ENCODE data around the gene MPZL1.

The MPZL1 gene

DNA sequence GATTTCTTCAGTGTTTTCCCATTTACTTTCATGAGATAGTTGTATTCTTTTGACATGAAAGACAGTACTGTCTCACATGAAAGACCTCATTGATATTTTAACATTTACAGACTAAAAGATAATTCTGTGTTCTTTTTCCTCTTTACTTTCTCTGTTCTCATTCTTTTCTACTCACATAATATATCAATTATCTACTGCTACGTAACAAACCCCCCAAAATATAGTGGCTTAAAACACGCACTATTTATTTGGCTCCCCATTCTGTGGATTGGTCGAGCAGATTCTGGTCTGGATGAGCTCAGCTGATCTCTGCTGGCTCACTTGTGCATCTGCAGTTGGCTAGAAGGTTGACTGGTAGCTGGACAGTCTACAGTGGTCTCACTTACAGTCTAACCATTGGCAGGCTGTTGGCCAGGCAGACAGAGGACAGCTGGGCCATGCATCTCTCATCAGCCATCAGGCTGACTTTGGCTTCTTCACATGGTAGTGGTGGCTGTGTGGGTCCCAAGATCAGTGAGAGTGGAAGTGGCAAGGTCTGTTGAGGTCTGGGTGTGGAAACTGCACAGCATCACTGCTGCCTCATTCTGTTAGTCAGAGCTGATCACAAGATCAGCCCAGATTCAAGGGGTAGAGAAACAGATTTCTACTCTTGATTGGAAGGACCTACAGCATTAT, 63.2 kb downstream of the MPZL1 start:
- Histone ChIP-seq H3K4me3 (ENCODE audit: low read depth in 1 of 5, low read length in 5 of 5) (no peak overlapping the region), H3K9ac (ENCODE audit: low read length in 5 of 5) (no peak overlapping the region), H3K27me3 (ENCODE audit: control insufficient read depth in 5 of 5, insufficient read depth in 4 of 5, low read length in 5 of 5) (no peaks in the 10 kb centered on the region), H3K27ac (ENCODE audit: low read depth, low read length) (no peak overlapping the region), H3K9me3 (ENCODE audit: control insufficient read depth in 5 of 5, low read length in 5 of 5) (no peaks in the 10 kb centered on the region), H3K36me3 (ENCODE audit: control insufficient read depth in 5 of 5, insufficient read depth in 5 of 5, low read length in 5 of 5) (peaks cover 24 to 44% (median 33%) of the 10 kb centered on the region in 5 donors), H3K4me1 (ENCODE audit: control insufficient read depth in 5 of 5, insufficient read depth in 5 of 5, low read length in 5 of 5) (no peaks in the 10 kb centered on the region)

DNA sequence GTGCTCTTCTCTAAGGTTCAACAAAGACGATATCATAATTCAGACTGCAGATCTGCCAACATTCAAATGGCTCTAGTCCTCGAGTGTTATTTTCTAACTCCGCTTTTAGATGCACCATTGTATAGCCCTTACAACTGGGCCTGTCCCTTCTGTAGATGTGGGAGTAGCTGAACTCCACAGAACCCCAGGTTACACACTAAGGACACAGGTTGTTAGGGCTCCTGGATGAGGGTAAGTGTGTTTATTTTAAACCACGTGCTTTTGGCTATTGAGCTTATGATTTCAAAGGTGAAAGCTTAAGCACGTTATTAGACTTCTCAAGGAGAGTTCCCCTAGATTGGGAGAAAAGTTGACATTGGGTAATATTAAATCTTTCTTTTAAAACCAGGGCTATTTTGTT, 64.7 kb downstream of the MPZL1 start:
- H3K27ac ChIP-seq (ENCODE audit: low read depth, low read length) = no peak overlapping the region
- H3K27me3 ChIP-seq (ENCODE audit: control insufficient read depth in 5 of 5, insufficient read depth in 4 of 5, low read length in 5 of 5) = no peaks in the 10 kb centered on the region
- H3K9ac ChIP-seq (ENCODE audit: low read length in 5 of 5) = no peak overlapping the region
- H3K4me1 ChIP-seq (ENCODE audit: control insufficient read depth in 5 of 5, insufficient read depth in 5 of 5, low read length in 5 of 5) = peaks cover 0 to 8% (median 6%) of the 10 kb centered on the region in 5 donors
- peaks cover 23 to 46% (median 32%) of the 10 kb centered on the region in 5 donors for H3K36me3 ChIP-seq (ENCODE audit: control insufficient read depth in 5 of 5, insufficient read depth in 5 of 5, low read length in 5 of 5)
- H3K4me3 ChIP-seq (ENCODE audit: low read depth in 1 of 5, low read length in 5 of 5) = no peak overlapping the region
- no peaks in the 10 kb centered on the region for H3K9me3 ChIP-seq (ENCODE audit: control insufficient read depth in 5 of 5, low read length in 5 of 5)

DNA sequence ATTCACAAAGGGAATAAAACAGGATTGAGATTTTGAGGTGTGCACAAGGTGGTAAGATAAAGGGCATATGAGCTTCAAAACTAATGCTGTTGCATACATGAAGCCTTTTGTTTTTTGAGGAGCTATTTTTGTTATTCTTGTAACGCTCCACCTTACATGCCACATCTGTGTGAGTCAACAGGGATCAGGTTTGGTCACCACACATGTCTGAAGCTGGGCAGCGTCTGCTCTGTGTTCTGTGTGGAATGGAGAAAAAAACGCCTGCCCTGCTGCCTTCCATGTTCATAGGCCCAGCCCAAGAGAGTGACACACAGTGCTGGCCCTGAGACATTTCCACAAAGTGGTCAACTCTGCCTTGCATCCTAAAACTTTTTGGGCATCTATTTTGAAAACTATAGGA, 67.7 kb downstream of the MPZL1 start:
- H3K36me3 ChIP-seq (ENCODE audit: control insufficient read depth in 5 of 5, insufficient read depth in 5 of 5, low read length in 5 of 5) = peaks cover 15 to 46% (median 30%) of the 10 kb centered on the region in 5 donors
- peaks cover 4 to 20% (median 15%) of the 10 kb centered on the region in 5 donors for H3K4me1 ChIP-seq (ENCODE audit: control insufficient read depth in 5 of 5, insufficient read depth in 5 of 5, low read length in 5 of 5)
- H3K4me3 ChIP-seq (ENCODE audit: low read depth in 1 of 5, low read length in 5 of 5) = no peak overlapping the region
- no peak overlapping the region for H3K27ac ChIP-seq (ENCODE audit: low read depth, low read length)
- no peak overlapping the region for H3K9ac ChIP-seq (ENCODE audit: low read length in 5 of 5)
- H3K9me3 ChIP-seq (ENCODE audit: control insufficient read depth in 5 of 5, low read length in 5 of 5) = no peaks in the 10 kb centered on the region
- no peaks in the 10 kb centered on the region for H3K27me3 ChIP-seq (ENCODE audit: control insufficient read depth in 5 of 5, insufficient read depth in 4 of 5, low read length in 5 of 5)

DNA sequence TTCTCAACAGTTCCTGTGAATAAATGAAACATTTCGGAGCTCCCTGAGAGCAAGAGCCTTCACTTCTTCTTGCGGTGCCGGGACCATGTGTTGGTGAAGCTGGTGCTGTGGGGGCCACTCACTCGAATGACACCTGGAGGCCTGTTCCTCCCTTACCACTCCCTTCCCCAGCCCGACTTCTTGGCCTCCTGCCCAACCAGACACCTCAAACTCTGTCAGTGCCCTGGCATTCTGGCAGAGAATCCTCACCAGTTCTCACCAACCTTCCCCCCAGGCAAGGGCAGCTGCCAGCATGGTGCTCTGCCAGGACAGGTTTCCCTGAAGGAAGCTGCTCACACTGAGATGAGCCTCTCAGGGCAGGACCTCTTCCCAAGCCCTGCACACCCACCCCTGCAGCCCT, 68.3 kb downstream of the MPZL1 start:
- no peak overlapping the region for H3K27ac ChIP-seq (ENCODE audit: low read depth, low read length)

DNA sequence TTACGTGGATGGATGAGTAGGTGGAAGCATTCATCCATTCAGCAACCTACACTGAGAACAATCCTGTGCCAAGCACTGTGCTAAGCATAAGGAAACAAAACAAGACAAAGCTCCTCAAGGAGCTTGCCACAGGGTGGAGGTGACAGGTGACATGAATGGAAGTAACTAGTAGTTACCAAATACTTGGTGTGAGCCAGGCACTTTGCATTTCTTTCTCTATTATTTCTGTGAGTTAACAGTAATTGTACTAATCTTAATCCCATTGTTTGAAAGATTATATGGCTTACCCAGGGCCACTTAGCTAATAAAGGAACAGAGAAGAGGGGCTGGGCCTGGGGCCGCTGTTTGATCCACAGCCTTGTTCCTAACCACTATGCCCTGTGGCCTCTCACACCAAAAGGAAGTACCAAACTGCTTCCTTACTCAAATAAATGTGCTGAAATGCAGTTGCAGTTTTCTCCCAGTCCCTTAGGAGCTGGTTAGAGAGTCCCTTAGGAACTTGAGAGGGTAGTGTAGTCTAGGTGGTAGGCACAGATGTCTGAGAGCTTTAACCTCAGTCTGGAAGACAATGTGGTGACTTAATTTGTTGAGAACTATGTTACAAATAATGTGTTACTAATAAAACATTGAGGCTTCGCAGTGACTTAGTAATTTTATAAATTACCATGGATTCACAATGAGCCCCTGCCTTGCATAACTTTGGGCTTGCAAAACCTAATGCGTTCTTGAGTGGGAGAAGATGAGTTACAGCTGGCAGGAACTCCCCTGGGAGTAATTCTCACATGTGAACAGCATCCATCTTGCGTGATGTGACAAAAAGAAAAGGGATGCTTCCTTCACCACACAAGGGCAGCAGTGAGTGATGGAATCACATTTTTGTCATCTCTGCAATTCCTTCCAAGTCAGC, 69.8 kb downstream of the MPZL1 start:
- peak overlapping the region in 1 of 5 donors; percentile 26 for H3K4me3 ChIP-seq (ENCODE audit: low read depth in 1 of 5, low read length in 5 of 5)
- peak overlapping the region in 1 of 5 donors; percentile 41 for H3K9ac ChIP-seq (ENCODE audit: low read length in 5 of 5)
- no peaks in the 10 kb centered on the region for H3K9me3 ChIP-seq (ENCODE audit: control insufficient read depth in 5 of 5, low read length in 5 of 5)
- no peaks in the 10 kb centered on the region for H3K27me3 ChIP-seq (ENCODE audit: control insufficient read depth in 5 of 5, insufficient read depth in 4 of 5, low read length in 5 of 5)
- peak overlapping the region; percentile 88 for H3K27ac ChIP-seq (ENCODE audit: low read depth, low read length)
- H3K36me3 ChIP-seq (ENCODE audit: control insufficient read depth in 5 of 5, insufficient read depth in 5 of 5, low read length in 5 of 5) = peaks cover 15 to 37% (median 21%) of the 10 kb centered on the region in 5 donors
- peaks cover 12 to 36% (median 28%) of the 10 kb centered on the region in 5 donors for H3K4me1 ChIP-seq (ENCODE audit: control insufficient read depth in 5 of 5, insufficient read depth in 5 of 5, low read length in 5 of 5)

More for the DNA sequence above, 68.3 kb downstream of the MPZL1 start:
- H3K4me1 ChIP-seq (ENCODE audit: control insufficient read depth in 5 of 5, insufficient read depth in 5 of 5, low read length in 5 of 5) = peaks cover 4 to 23% (median 16%) of the 10 kb centered on the region in 5 donors
- no peaks in the 10 kb centered on the region for H3K9me3 ChIP-seq (ENCODE audit: control insufficient read depth in 5 of 5, low read length in 5 of 5)
- H3K36me3 ChIP-seq (ENCODE audit: control insufficient read depth in 5 of 5, insufficient read depth in 5 of 5, low read length in 5 of 5) = peaks cover 15 to 43% (median 24%) of the 10 kb centered on the region in 5 donors
- H3K4me3 ChIP-seq (ENCODE audit: low read depth in 1 of 5, low read length in 5 of 5) = no peak overlapping the region
- H3K27me3 ChIP-seq (ENCODE audit: control insufficient read depth in 5 of 5, insufficient read depth in 4 of 5, low read length in 5 of 5) = no peaks in the 10 kb centered on the region
- no peak overlapping the region for H3K9ac ChIP-seq (ENCODE audit: low read length in 5 of 5)

DNA sequence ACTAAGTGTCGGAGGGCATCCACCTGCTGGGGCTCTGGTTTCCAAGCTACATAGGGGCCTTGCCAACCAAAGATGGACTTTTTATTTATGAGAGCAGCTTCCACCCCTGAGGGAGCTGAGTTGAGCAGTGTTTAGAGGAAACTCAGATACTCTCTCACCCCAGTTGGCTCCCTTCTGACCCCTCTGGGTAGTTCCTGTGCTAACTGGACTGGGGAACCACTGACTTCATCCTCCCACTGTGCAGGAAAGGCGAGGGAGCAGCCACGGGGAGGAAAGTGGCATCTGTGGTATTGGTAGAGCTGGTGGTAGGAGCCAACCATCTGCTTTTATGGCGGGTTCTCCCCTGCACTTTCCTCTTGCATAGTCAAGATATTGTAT, 70.4 kb downstream of the MPZL1 start:
- H3K36me3 ChIP-seq (ENCODE audit: control insufficient read depth in 5 of 5, insufficient read depth in 5 of 5, low read length in 5 of 5) = peaks cover 15 to 33% (median 21%) of the 10 kb centered on the region in 5 donors
- no peaks in the 10 kb centered on the region for H3K27me3 ChIP-seq (ENCODE audit: control insufficient read depth in 5 of 5, insufficient read depth in 4 of 5, low read length in 5 of 5)
- H3K4me3 ChIP-seq (ENCODE audit: low read depth in 1 of 5, low read length in 5 of 5) = no peak overlapping the region
- peaks cover 16 to 42% (median 31%) of the 10 kb centered on the region in 5 donors for H3K4me1 ChIP-seq (ENCODE audit: control insufficient read depth in 5 of 5, insufficient read depth in 5 of 5, low read length in 5 of 5)
- no peaks in the 10 kb centered on the region for H3K9me3 ChIP-seq (ENCODE audit: control insufficient read depth in 5 of 5, low read length in 5 of 5)
- peak overlapping the region; percentile 88 for H3K27ac ChIP-seq (ENCODE audit: low read depth, low read length)
- no peak overlapping the region for H3K9ac ChIP-seq (ENCODE audit: low read length in 5 of 5)

DNA sequence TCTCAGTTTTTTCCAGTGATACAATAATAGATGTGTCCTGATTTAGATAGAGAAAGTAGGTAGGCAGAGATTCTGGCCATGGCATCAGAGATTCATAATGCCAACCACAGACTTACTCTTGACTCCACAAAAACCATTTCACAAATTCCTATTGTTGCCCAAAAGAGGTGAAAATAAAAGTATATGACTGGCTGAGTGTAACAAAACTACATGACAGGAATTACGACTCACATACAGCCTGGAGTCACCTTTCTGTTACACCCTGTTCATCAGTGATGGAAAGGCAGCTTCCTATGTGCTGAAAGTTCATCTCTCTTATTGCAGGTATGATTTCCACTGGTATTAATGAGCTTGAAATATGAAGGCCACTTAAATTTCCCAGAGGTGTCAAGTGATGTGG, 72.3 kb downstream of the MPZL1 start:
- Histone ChIP-seq H3K27me3 (ENCODE audit: control insufficient read depth in 5 of 5, insufficient read depth in 4 of 5, low read length in 5 of 5) (no peaks in the 10 kb centered on the region), H3K4me3 (ENCODE audit: low read depth in 1 of 5, low read length in 5 of 5) (no peak overlapping the region), H3K9me3 (ENCODE audit: control insufficient read depth in 5 of 5, low read length in 5 of 5) (no peaks in the 10 kb centered on the region), H3K4me1 (ENCODE audit: control insufficient read depth in 5 of 5, insufficient read depth in 5 of 5, low read length in 5 of 5) (peaks cover 16 to 48% (median 37%) of the 10 kb centered on the region in 5 donors), H3K27ac (ENCODE audit: low read depth, low read length) (no peak overlapping the region), H3K36me3 (ENCODE audit: control insufficient read depth in 5 of 5, insufficient read depth in 5 of 5, low read length in 5 of 5) (peaks cover 4 to 15% (median 13%) of the 10 kb centered on the region in 5 donors), H3K9ac (ENCODE audit: low read length in 5 of 5) (no peak overlapping the region)

DNA sequence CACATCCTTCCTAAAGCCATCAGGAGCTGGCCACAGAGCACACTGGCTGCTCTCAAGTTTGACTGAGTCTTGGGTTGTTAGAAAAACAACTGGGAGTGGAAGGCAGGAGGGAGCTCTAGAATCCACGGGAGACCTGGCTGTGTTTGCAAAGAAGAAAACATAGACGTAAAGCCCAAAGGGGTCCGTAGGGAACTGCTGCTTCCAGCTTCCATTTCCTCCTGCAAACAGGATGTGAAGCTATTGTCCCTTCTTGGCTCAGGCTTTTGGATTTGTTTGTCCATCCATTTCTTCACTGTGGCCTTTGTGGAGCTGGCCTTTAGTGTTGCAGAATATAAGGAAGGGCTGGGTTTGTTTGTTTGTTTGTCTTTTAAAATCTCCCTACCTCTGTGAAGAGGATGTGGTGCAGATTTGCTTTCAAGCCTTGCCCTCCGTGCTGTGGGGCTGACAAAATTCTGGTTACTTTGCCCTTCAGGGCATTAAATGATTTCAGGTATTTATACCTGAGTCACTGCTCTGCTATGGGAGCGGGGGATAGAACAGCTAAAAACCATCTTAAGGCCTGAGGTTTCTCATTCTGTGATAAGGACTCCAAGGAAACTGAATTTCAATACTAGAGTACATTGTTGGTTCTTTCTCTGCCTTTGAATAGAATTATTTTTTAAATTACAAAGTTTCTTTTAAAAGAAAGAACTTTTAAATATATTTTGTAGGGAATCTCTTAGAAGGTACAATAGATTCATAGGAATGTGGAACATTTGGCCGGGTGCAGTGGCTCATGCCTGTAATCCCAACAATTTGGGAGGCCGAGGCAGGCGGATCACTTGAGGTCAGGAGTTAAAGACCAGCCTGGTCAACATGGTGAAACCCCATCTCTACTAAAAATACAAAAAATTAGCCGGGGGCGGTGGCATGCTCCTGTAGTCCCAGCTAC, 74.3 kb downstream of the MPZL1 start:
- peaks cover 0 to 4% (median 0%) of the 10 kb centered on the region in 5 donors for H3K36me3 ChIP-seq (ENCODE audit: control insufficient read depth in 5 of 5, insufficient read depth in 5 of 5, low read length in 5 of 5)
- H3K27me3 ChIP-seq (ENCODE audit: control insufficient read depth in 5 of 5, insufficient read depth in 4 of 5, low read length in 5 of 5) = no peaks in the 10 kb centered on the region
- peaks cover 16 to 48% (median 37%) of the 10 kb centered on the region in 5 donors for H3K4me1 ChIP-seq (ENCODE audit: control insufficient read depth in 5 of 5, insufficient read depth in 5 of 5, low read length in 5 of 5)
- H3K27ac ChIP-seq (ENCODE audit: low read depth, low read length) = peak overlapping the region; percentile 93
- peak overlapping the region in 1 of 5 donors; percentile 31 for H3K4me3 ChIP-seq (ENCODE audit: low read depth in 1 of 5, low read length in 5 of 5)
- peak overlapping the region in 2 of 5 donors; percentile 30 to 63 for H3K9ac ChIP-seq (ENCODE audit: low read length in 5 of 5)
- no peaks in the 10 kb centered on the region for H3K9me3 ChIP-seq (ENCODE audit: control insufficient read depth in 5 of 5, low read length in 5 of 5)

DNA sequence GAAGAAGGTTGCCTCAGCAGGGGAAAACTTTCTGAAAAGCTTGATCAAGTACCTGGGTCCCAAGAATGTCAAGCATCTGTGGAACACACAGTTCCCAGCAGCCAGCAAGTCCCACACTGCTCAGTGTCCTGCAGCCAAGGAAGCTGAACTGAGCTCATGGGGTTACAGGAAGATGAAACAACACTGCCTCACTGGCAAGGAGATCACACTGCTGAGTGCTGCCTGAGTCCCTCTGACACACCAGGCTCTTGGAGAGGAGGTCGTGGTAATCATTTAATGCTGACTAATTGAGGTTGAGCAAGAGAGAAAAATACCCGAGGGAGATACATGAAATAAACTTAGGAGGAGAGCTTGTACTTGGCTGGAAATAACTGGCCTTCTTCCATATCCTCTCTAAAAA, 75.2 kb downstream of the MPZL1 start:
- Histone ChIP-seq H3K27me3 (ENCODE audit: control insufficient read depth in 5 of 5, insufficient read depth in 4 of 5, low read length in 5 of 5) (no peaks in the 10 kb centered on the region), H3K9ac (ENCODE audit: low read length in 5 of 5) (peak overlapping the region in 2 of 5 donors; percentile 2 to 26), H3K4me1 (ENCODE audit: control insufficient read depth in 5 of 5, insufficient read depth in 5 of 5, low read length in 5 of 5) (peaks cover 12 to 39% (median 30%) of the 10 kb centered on the region in 5 donors), H3K36me3 (ENCODE audit: control insufficient read depth in 5 of 5, insufficient read depth in 5 of 5, low read length in 5 of 5) (peaks cover 0 to 4% (median 0%) of the 10 kb centered on the region in 5 donors), H3K4me3 (ENCODE audit: low read depth in 1 of 5, low read length in 5 of 5) (peak overlapping the region in 1 of 5 donors; percentile 32), H3K27ac (ENCODE audit: low read depth, low read length) (peak overlapping the region; percentile 93), H3K9me3 (ENCODE audit: control insufficient read depth in 5 of 5, low read length in 5 of 5) (no peaks in the 10 kb centered on the region)

Measured in subcutaneous abdominal adipose tissue (tissue), 5 donors.